Measurements from ENCODE around the gene BRIP1.
"Not testable (repeated sequence)": the region's sequence is repeated elsewhere in the genome, so short reads cannot be mapped to it uniquely, and the experiment has no call there.

Gene BRIP1

DNA sequence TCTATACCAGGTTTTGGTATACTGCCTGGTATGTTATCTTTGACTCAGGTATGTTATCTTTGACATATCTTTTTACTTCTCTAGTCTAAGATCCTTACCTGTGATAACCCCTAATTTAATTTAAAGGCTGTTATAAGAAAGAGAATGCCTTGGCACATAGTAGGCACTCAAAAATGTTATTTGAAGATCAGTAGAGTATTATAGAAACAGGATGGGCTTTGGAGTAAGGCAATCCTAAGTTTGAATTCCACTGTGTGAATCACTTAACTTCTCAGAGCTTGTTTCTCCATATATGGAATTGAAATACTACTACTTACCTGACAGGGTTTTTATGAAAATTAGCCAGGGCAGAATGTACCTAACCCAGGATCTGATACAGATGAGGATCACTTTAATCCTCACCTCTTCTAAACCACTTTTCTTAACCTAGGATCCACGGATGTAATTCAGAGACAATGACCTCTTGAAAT is 1.2 kb downstream of the BRIP1 start:
- Histone ChIP-seq H3K9ac (ENCODE audit: low read depth, low read length) (peak overlapping the region; percentile 84), H3K27me3 (ENCODE audit: control insufficient read depth, insufficient read depth, low read length) (no peaks in the 10 kb centered on the region), H3K36me3 (ENCODE audit: insufficient read depth, low read length) (peaks cover 2% of the 10 kb centered on the region), H3K4me3 (ENCODE audit: low read length) (peak overlapping the region; percentile 91), H3K4me1 (ENCODE audit: control insufficient read depth, insufficient read depth, low read length) (peaks cover 17% of the 10 kb centered on the region), H3K4me2 (ENCODE audit: low read length) (peak overlapping the region; percentile 91), H3K9me3 (replicated peaks; ENCODE audit: low read length) (no peaks in the 10 kb centered on the region)

DNA sequence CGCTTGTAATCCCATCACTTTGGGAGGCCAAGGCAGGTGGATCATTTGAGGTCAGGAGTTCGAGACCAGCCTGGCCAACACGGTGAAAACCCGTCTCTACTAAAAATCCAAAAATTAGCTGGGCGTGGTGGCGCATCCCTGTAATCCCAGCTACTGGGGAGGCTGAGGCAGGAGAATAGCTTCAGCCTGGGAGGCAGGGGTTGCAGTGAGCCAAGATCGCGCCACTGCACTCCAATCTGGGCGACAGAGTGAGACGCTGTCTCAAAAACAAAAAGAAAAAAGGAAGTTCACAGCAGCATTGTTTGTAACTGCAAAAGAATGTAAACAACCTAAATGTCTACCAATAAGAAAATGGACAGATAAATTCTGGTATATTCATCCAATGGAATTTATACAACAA is 2.9 kb downstream of the BRIP1 start:
- H3K9ac ChIP-seq (ENCODE audit: low read depth, low read length); H3K9me3 ChIP-seq (replicated peaks; ENCODE audit: low read length); H3K36me3 ChIP-seq (ENCODE audit: insufficient read depth, low read length); H3K27me3 ChIP-seq (ENCODE audit: control insufficient read depth, insufficient read depth, low read length); H3K4me2 ChIP-seq (ENCODE audit: low read length); H3K4me3 ChIP-seq (ENCODE audit: low read length): not testable (repeated sequence)
- H3K4me1 ChIP-seq (ENCODE audit: control insufficient read depth, insufficient read depth, low read length) = peaks cover 17% of the 10 kb centered on the region

GRCh38 chr17:61856035-61856434 is 7.3 kb downstream of the BRIP1 start:
- Histone ChIP-seq H3K9me3 (replicated peaks; ENCODE audit: low read length) (no peaks in the 10 kb centered on the region), H3K9ac (ENCODE audit: low read depth, low read length) (no peak overlapping the region), H3K4me1 (ENCODE audit: control insufficient read depth, insufficient read depth, low read length) (no peaks in the 10 kb centered on the region), H3K4me2 (ENCODE audit: low read length) (no peak overlapping the region), H3K4me3 (ENCODE audit: low read length) (no peak overlapping the region), H3K27me3 (ENCODE audit: control insufficient read depth, insufficient read depth, low read length) (no peaks in the 10 kb centered on the region), H3K36me3 (ENCODE audit: insufficient read depth, low read length) (peaks cover 8% of the 10 kb centered on the region)

DNA sequence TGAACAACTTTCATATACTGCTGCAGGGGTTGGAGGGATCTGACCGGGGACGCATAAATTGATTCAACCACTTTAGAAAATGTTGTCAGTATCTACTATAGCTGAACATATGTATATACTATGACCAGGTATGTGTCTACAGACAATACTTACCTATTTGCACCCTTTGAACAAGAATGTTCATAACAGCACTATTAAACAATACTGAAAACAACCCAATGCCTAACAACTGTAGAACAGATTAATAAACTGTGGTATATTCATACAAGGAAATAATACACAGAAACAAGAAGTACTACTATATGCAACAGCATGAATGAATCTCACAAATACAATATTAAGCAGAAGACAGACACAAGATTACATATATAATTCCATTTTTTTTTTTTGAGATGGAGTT is 10.5 kb downstream of the BRIP1 start:
- H3K27me3 ChIP-seq (ENCODE audit: control insufficient read depth, insufficient read depth, low read length) = no peaks in the 10 kb centered on the region
- no peaks in the 10 kb centered on the region for H3K4me1 ChIP-seq (ENCODE audit: control insufficient read depth, insufficient read depth, low read length)
- no peak overlapping the region for H3K4me2 ChIP-seq (ENCODE audit: low read length)
- H3K4me3 ChIP-seq (ENCODE audit: low read length) = no peak overlapping the region
- H3K36me3 ChIP-seq (ENCODE audit: insufficient read depth, low read length) = peaks cover 8% of the 10 kb centered on the region
- H3K9me3 ChIP-seq (replicated peaks; ENCODE audit: low read length) = no peaks in the 10 kb centered on the region
- H3K9ac ChIP-seq (ENCODE audit: low read depth, low read length) = no peak overlapping the region

DNA sequence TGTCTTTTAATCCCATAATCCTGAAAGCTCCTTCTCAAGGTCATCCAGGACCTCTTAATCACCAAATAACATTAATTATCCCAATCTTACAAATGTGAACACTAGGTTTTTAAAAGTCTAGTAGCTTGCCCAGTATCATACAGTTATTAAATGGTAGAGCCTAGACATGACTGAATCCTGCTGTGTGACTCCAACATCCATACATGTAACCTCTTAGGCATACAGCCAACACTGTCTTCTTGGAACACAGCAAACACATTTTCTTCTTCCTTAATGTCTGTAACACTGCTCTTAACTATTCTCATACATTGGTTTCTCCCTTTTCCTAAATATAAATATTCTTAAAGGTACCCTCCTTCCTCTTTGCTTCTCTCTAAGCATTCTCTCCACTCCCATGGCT is 13.7 kb downstream of the BRIP1 start:
- Histone ChIP-seq H3K9ac (ENCODE audit: low read depth, low read length) (no peak overlapping the region), H3K9me3 (replicated peaks; ENCODE audit: low read length) (no peaks in the 10 kb centered on the region), H3K4me3 (ENCODE audit: low read length) (no peak overlapping the region), H3K36me3 (ENCODE audit: insufficient read depth, low read length) (peaks cover 4% of the 10 kb centered on the region), H3K27me3 (ENCODE audit: control insufficient read depth, insufficient read depth, low read length) (no peaks in the 10 kb centered on the region), H3K4me1 (ENCODE audit: control insufficient read depth, insufficient read depth, low read length) (no peaks in the 10 kb centered on the region), H3K4me2 (ENCODE audit: low read length) (no peak overlapping the region)

DNA sequence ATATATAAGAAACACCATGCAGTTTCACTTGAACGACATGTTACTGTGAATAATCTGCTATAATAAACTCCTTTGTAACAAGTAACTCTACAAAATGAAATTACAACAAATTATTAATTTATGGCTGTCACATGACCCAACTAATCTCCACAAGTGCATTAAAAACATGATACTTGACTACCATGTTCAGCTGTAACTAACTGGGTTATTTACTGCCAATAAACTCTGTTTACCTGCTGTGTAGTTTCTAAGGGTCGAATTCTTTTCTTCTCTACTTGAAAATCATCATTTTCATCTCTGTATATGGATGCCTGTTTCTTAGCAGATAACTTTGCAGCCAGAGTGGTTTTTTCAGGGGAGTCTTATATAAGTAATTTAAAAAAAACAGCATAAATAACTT is 14.4 kb downstream of the BRIP1 start:
- Histone ChIP-seq H3K4me3 (ENCODE audit: low read length) (no peak overlapping the region), H3K36me3 (ENCODE audit: insufficient read depth, low read length) (peaks cover 4% of the 10 kb centered on the region), H3K9ac (ENCODE audit: low read depth, low read length) (no peak overlapping the region), H3K4me2 (ENCODE audit: low read length) (no peak overlapping the region), H3K9me3 (replicated peaks; ENCODE audit: low read length) (no peaks in the 10 kb centered on the region), H3K27me3 (ENCODE audit: control insufficient read depth, insufficient read depth, low read length) (no peaks in the 10 kb centered on the region), H3K4me1 (ENCODE audit: control insufficient read depth, insufficient read depth, low read length) (no peaks in the 10 kb centered on the region)

DNA sequence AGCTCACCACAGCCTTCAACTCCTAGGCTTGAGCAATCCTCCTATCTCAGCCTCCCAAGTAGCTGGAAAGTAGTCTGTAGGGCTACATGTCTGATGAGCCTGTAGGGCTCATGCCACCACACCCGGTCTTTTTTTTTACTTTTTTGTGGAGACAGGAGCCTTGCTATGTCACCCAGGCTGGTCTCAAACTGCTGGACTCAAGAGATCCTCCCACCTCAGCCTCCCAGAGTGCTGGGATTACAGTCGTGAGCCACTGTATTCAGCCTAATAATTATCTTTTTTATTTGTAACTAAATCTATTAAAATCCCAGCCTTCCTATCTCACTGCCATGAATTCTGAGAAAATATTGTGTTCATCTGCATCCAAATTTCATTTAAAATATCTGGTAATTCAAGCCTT is 15.1 kb downstream of the BRIP1 start:
- H3K36me3 ChIP-seq (ENCODE audit: insufficient read depth, low read length) = peaks cover 4% of the 10 kb centered on the region
- H3K9ac ChIP-seq (ENCODE audit: low read depth, low read length) = no peak overlapping the region
- H3K9me3 ChIP-seq (replicated peaks; ENCODE audit: low read length) = no peaks in the 10 kb centered on the region

GRCh38 chr17:61847659-61848058 is 15.7 kb downstream of the BRIP1 start:
- Histone ChIP-seq H3K4me3 (ENCODE audit: low read length) (no peak overlapping the region), H3K4me2 (ENCODE audit: low read length) (no peak overlapping the region), H3K9me3 (replicated peaks; ENCODE audit: low read length) (no peaks in the 10 kb centered on the region), H3K36me3 (ENCODE audit: insufficient read depth, low read length) (peaks cover 4% of the 10 kb centered on the region), H3K9ac (ENCODE audit: low read depth, low read length) (no peak overlapping the region), H3K4me1 (ENCODE audit: control insufficient read depth, insufficient read depth, low read length) (no peaks in the 10 kb centered on the region), H3K27me3 (ENCODE audit: control insufficient read depth, insufficient read depth, low read length) (no peaks in the 10 kb centered on the region)

More for the DNA sequence above, 15.1 kb downstream of the BRIP1 start:
- Histone ChIP-seq H3K4me2 (ENCODE audit: low read length) (no peak overlapping the region), H3K27me3 (ENCODE audit: control insufficient read depth, insufficient read depth, low read length) (no peaks in the 10 kb centered on the region), H3K4me3 (ENCODE audit: low read length) (no peak overlapping the region), H3K4me1 (ENCODE audit: control insufficient read depth, insufficient read depth, low read length) (no peaks in the 10 kb centered on the region)

- H3K4me2 ChIP-seq (ENCODE audit: low read length) = no peak overlapping the region
- H3K4me1 ChIP-seq (ENCODE audit: control insufficient read depth, insufficient read depth, low read length) = no peaks in the 10 kb centered on the region
- H3K27me3 ChIP-seq (ENCODE audit: control insufficient read depth, insufficient read depth, low read length) = no peaks in the 10 kb centered on the region
- H3K9me3 ChIP-seq (replicated peaks; ENCODE audit: low read length) = no peaks in the 10 kb centered on the region
- H3K36me3 ChIP-seq (ENCODE audit: insufficient read depth, low read length) = peaks cover 3% of the 10 kb centered on the region
- no peak overlapping the region for H3K9ac ChIP-seq (ENCODE audit: low read depth, low read length)
- H3K4me3 ChIP-seq (ENCODE audit: low read length) = no peak overlapping the region
These were observed 16.5 kb downstream of the BRIP1 start for GRCh38 chr17:61846761-61847375.

DNA sequence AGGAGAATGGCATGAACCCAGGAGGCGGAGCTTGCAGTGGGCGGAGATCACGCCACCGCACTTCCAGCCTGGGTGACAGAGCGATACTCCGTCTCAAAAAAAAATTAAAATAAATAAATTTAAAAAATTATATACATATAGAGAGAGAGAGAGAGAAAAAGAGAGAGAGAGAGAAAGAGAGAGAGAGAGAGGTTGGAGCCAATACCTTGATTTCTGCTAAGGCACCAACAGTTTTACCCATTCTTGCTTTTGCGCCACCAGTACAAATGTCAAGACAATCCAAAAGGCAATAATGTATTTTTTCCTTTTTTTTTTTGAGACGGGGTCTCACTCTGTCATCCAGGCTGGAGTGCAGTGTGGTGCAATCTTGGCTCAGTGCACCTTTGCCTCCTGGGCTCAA is 17.2 kb downstream of the BRIP1 start:
- H3K36me3 ChIP-seq (ENCODE audit: insufficient read depth, low read length) = no peaks in the 10 kb centered on the region
- H3K9ac ChIP-seq (ENCODE audit: low read depth, low read length) = no peak overlapping the region
- no peak overlapping the region for H3K4me3 ChIP-seq (ENCODE audit: low read length)
- H3K9me3 ChIP-seq (replicated peaks; ENCODE audit: low read length) = no peaks in the 10 kb centered on the region
- no peaks in the 10 kb centered on the region for H3K4me1 ChIP-seq (ENCODE audit: control insufficient read depth, insufficient read depth, low read length)
- H3K4me2 ChIP-seq (ENCODE audit: low read length) = no peak overlapping the region
- H3K27me3 ChIP-seq (ENCODE audit: control insufficient read depth, insufficient read depth, low read length) = no peaks in the 10 kb centered on the region

- H3K4me1 ChIP-seq (ENCODE audit: control insufficient read depth, insufficient read depth, low read length) = no peaks in the 10 kb centered on the region
- no peak overlapping the region for H3K9ac ChIP-seq (ENCODE audit: low read depth, low read length)
These were observed 19.9 kb downstream of the BRIP1 start for GRCh38 chr17:61843435-61843834.

GRCh38 chr17:61842899-61843298 is 20.4 kb downstream of the BRIP1 start:
- Histone ChIP-seq H3K4me2 (ENCODE audit: low read length) (no peak overlapping the region), H3K4me3 (ENCODE audit: low read length) (no peak overlapping the region), H3K4me1 (ENCODE audit: control insufficient read depth, insufficient read depth, low read length) (no peaks in the 10 kb centered on the region), H3K9ac (ENCODE audit: low read depth, low read length) (no peak overlapping the region), H3K36me3 (ENCODE audit: insufficient read depth, low read length) (no peaks in the 10 kb centered on the region), H3K27me3 (ENCODE audit: control insufficient read depth, insufficient read depth, low read length) (no peaks in the 10 kb centered on the region), H3K9me3 (replicated peaks; ENCODE audit: low read length) (no peaks in the 10 kb centered on the region)

More at GRCh38 chr17:61843435-61843834, 19.9 kb downstream of the BRIP1 start:
- Histone ChIP-seq H3K4me3 (ENCODE audit: low read length) (no peak overlapping the region), H3K36me3 (ENCODE audit: insufficient read depth, low read length) (no peaks in the 10 kb centered on the region), H3K9me3 (replicated peaks; ENCODE audit: low read length) (no peaks in the 10 kb centered on the region), H3K4me2 (ENCODE audit: low read length) (no peak overlapping the region), H3K27me3 (ENCODE audit: control insufficient read depth, insufficient read depth, low read length) (no peaks in the 10 kb centered on the region)
